Heart left ventricle (tissue), 13 donors: ENCODE data around the gene AP3S2.

Experiments used
- POLR2A ChIP-seq, 2 donors: fragments of 450-650 bp; IDR thresholded peaks; one replicate each; pipeline ENCODE4 v1.6.1; 2017; ENCODE audit warnings: antibody characterized with exemption in 2 of 2, mild to moderate bottlenecking in 2 of 2, moderate library complexity in 2 of 2
- TF ChIP-seq, protein P1 (sequence below), 12 donors: fragments of 200-600 bp; sonication (generic) in 4 of 12; IDR thresholded peaks; one replicate each; pipeline versions ENCODE4 v1.5.0 to v1.8.0; 2018 to 2022; ENCODE audit warnings: antibody characterized with exemption in 12 of 12, mild to moderate bottlenecking in 5 of 12
- donor health status: ischemic (EF 13 %, LVEDD 7.1; RV severe dilation, severe dysfunction).
- donor health status: DM: no; HTN: yes; CAD: no.
- donor health status: DM: no; HTN: no; CAD: no.
- donor health status: ischemic (EF 25% LVEDD 6.9; RV normal size, moderate dysfunction).
- donor health status: ischemic (EF 25% LVEDD 5.7; RV mildly dilated, moderate dysfunction).
- donor health status: ischemic (EF 35%, LVEDD 5.7; RV mildly dilated, moderate dysfunction).
- donor health status: nonischemic (EF 11% LVEDD 7.7; RV severe dilation, severe dysfunction).
- donor health status: DM: yes; HTN: yes; CAD: no.
- donor health status: PGD.
- donor health status: ischemic (EF 29% LVEDD 5.4; RV normal size, mild dysfunction).
- donor health status: nonischemic (EF 23%, LVEDD 6.1; RV moderate dilation, normal function).

DNA sequence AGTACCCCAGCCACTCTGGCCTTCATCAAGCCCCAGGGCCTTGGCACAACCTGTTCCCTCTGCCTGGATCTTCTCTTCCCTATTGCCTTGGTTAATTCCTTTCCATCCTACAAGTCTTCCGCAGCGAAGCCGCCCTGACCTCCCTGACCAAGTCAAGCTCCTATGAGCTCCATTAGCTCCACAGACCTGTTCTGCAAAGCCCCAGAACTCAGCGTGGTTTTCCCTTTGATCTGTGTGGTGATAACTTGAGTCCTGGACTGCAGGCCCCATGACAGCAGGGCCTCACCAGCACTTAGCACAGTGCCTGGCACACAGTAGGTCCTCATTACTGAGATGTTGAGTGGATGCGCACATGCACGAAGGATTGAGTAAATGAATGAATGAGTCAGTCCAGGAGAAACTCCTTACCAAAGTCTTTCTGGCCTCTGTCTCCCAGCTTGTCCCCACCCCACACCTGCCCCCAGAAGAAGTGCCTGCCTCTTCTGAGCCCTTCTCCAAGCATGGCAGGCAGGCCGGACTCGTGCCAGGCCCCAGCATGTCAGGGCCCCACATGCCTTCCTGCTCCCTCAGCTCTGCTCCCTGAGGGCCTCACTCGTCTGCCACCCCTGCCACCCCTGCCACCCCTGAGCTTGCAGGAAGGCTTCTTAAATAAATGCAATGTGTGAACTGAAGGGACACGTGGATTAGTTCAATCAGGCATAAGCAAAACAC is 85.5 kb downstream of the AP3S2 start:
- TF ChIP-seq, protein P1, sequence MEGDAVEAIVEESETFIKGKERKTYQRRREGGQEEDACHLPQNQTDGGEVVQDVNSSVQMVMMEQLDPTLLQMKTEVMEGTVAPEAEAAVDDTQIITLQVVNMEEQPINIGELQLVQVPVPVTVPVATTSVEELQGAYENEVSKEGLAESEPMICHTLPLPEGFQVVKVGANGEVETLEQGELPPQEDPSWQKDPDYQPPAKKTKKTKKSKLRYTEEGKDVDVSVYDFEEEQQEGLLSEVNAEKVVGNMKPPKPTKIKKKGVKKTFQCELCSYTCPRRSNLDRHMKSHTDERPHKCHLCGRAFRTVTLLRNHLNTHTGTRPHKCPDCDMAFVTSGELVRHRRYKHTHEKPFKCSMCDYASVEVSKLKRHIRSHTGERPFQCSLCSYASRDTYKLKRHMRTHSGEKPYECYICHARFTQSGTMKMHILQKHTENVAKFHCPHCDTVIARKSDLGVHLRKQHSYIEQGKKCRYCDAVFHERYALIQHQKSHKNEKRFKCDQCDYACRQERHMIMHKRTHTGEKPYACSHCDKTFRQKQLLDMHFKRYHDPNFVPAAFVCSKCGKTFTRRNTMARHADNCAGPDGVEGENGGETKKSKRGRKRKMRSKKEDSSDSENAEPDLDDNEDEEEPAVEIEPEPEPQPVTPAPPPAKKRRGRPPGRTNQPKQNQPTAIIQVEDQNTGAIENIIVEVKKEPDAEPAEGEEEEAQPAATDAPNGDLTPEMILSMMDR (IDR thresholded peaks at IDR 0.05) = no peak
- no peak for TF ChIP-seq POLR2A (IDR thresholded peaks at IDR 0.05)
